HG02981 (cell line): ENCODE results near the gene CFAP61.

Experiments
- ATAC-seq: cut with Tn5 transposase; IDR thresholded peaks from one replicate; pipeline ENCODE4 v1.9.1; 2021; ENCODE audit warnings: mild to moderate bottlenecking, moderate library complexity; ENCODE audit not compliant: unreplicated experiment

The CFAP61 gene

DNA sequence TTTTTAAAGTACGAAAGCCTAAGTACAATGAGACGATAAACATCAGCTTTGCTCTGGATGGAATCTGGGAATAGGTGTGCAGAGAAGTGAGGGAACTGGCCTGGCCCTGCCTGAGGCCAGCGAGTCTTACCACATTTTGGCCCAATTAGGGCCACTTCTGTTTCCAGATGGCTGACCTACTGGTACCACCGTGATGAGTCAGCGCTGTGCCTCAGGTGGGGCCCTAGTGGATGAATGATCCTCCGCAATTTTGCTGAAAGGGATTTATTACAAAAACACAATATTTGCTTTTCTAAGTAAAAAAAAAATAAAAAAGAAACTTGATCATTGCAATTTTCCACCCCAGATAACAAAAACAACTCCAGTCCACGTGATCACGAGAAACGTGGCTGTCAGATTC, 338.1 kb downstream of the CFAP61 start:
- ATAC-seq = no peak

DNA sequence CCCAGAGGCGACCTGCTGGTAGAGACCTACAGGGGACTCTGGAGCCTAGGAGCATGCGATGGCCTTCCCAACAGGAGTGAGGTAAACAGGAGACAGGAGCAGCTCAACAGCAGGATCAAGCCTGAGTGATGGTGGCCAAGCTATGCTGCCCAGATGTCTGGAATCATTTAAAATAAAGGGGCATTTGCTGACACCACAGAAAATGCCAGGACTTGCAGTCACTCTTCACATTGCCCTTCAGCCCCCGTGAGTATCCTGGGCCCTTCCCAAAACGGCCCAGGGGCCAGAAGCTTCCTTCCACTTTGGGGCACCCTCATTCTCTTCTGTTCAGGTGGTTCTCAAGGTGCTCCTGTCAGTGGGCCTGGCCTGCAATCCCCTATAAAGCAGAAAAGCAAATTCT, 338.8 kb downstream of the CFAP61 start:
- ATAC-seq = no peak

DNA sequence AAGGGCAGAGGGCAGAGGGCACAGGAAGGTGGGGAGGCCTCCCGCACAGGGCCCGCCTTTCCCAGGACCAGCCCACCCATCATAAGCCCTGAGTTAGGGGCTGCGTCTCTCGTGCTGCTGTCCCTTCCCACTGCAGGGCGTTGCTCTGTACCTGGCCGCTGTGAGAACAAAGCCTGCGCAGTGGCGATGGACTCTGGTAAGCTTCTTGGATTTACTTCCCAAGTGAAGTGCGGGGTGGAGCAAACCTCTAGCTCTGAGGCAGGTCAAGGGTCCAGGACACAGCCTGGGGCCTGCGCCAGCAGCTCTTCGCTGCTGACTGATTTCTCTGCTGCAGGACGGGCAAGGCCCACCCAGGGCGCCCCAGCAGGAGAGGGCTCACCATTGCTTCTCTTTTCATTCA, 339.4 kb downstream of the CFAP61 start:
- ATAC-seq = no peak

DNA sequence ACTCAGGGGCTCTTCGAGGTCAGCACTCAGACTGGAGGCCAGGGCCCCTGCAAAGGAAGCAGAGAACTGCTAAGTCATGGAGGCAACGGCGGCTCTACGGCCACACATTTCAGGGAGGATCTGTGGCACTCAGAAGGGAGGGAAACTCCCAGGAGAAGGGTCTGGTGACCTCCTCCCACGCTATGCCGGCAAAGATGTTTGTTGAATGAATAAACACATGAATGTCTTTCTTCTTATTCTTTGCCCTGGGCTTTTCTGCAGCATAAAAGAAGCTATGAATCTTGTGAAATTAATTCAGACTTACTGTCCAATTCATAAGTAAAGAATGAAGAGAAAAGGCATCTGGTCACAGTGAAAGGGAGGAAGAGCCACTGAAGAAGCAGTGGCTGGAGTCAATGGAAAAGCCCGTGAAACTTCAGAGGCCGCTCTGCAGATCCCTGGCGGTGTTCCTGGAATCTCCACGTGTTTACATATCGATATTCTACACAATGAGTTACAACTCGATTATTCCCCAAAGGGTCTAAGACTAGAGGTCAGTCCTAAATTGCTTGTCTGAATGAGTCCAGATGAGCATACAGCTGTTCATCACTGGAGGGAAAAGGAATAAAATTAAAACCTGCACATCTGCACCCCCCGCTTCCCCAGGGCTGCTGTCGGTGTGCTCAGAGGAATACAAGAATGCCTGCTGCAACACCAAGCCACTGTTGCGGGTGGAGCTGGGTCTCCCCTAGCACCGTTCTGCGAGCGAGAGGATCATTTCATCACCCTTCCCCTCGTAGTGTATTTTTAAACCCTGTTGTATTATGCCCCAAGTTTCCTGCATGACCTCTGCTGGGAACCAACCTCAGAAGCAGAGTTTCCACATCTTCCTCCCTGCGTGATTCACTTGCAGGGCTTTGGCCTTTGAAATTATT, 341.1 kb downstream of the CFAP61 start:
- ATAC-seq = no peak

DNA sequence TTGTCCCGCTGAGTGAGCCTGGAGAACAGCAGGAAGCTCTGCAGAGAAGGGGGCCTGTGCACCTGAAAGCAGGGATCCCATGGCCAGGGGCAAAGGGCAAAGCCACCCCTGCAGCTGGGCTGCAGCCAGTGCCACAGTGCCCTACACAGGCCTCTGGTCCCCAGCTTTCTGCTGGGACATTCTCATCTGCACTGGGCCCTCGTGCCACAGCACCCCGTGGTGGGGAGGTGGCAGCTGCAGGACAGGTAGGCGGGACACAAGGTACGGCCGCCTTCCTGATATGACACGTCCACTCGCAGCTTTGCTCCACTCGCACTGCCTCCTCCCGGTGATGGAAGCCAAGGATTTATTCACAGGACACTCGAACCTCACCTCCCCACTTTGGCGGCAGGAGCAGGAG, 342.8 kb downstream of the CFAP61 start:
- no peak for ATAC-seq

DNA sequence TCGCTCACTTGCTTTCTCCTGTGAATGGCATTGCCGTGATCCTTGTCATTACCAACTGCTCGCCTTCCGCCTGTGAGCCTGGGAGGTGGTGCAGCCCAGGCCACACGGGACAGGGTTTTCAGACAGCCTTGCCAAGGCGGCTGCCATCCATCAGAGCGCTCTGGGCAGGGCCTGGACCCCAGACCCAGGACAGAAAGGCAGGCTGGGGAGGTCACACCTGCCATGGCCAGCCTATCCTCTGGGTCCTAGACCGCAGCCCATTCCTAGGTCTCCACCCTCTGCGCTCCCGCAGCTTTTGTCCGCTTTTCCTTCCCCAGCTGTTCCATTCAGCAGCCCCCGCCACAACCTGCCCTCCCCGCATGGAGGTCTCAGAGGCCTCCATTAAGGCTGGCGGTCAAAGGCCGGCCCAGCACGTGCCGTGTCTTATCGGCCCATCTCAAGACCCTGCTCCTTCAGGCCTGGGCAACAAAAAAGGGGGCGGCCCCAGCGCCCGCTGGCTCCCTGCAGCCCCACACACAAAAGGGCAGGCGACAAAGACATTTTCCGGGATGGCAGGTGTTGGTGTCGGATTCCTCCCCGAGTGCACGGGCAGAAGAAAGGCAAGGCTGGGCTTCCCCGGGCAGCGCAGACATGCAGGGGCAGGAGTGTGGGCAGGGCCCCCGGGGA, 343.7 kb downstream of the CFAP61 start:
- no peak for ATAC-seq

DNA sequence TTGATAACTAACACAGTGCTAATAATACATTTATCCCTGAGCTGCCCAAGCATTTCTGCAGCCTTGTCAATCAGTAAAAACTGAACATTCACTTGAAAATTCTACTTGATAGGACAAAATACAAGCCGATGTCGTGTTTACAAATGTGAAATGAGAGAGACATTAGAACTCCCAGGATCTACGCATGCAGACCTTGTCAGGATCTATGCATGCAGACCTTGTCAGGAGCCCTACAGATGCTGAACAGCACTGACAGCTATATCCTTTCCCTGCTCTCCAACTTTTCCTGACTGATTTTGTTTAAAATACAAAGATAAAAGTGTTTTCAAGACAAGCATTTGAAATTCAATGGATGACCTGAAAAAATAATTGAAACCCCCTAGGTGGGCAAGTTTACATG, 344.5 kb downstream of the CFAP61 start:
- no peak for ATAC-seq

DNA sequence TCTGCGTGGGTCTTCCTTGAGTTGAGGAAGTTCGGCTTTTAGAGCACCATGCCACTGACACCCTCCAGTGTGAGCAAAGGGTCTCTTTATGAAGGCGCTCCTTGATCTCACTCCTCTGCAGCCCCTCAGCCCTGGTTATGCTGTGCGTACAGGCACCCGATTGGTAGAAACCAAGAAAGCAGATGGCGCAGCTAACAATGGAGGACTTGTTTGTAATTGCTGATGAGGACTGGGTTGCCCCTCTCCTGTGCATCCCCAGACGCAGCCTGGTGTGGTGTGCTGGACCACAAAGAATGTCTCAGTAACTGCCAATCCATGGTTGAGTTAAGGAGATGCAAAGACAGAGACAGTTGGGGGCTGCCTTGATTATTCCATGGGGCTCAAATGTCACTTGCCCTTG, 345.8 kb downstream of the CFAP61 start:
- no peak for ATAC-seq

DNA sequence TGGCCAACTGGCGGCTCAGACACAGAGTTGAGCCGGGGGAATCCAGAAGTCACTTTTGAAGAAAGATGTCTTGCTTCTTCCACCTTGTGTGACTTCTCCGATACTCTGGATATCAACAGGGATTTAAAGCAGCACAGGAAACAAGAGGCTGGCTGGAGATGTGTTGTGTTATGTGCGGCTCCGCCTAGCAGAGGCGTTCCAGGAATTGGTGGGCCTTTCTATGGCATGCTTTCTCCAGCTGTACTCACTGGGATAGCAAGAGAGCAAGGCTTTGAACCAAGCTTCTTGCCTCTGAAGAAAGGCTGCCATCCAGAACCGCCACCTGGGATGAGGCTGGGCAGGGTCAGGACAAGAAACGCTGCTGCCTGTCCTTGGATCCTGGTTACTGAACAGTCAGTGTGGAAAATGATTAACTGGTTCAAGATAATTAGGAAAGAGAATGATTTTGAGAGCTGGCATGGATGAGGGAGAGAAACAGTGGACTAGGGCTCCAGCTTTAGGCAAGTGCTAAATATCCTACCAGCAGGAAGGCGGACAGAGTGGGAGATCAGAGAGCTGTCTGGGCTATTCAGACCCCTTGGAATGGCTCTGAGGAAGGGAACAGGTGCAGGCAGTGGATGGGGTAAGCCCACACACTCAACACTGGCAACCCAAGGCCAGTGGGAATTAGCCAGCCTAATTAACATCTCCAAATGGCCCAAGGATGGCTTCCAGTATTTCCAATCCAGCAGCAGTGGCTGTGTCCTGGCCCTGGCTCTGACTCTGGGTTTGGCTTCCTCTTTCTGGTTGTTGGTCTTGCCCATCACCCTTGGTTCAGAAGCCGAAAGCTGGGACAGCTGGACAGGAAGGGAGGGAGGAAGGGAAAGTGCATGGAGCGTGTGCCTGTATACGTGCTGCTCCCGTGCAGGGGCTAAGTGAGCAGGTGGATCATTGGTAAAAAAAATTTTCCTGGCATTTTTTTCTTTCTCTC, 347.5 kb downstream of the CFAP61 start:
- ATAC-seq = no peak

DNA sequence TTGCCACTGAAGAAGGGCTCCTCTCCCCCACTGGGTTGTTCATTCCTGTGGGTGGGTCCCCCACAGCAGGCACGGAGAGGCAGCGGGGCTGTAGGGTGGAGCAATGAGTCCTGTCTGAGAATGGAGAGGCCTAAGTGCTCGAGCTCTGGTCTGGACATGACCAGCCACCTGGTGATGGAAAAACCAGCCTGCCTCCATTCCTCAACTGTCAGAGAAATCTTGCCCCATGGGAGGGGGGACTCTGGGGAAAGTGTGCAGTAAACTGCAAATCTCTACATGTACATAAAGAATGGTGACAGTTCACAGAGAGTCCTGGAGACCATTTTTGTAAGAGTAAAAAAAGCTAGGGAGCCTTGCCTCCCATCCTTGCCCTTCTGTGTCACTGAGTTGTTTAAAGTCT, 349.7 kb downstream of the CFAP61 start:
- ATAC-seq = no peak

DNA sequence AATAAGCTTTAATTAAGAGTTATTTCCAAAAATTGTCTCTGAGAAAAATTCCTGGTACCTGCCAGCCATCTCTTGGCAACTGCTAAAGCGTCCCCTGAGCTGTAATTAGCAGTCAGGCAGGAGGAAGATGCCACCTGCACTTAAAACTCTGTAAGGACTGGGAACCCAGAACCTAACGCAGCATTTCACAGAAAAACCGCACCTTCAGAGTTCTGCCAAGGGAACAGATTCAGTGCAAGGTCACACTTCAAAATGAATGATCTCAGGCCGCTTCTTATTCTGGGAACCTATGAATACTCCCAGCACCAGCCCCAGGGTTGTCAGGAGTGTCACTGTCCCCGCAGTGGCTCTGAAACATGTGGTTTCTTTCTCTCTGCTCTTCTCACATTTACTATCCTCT, 352.3 kb downstream of the CFAP61 start:
- no peak for ATAC-seq

DNA sequence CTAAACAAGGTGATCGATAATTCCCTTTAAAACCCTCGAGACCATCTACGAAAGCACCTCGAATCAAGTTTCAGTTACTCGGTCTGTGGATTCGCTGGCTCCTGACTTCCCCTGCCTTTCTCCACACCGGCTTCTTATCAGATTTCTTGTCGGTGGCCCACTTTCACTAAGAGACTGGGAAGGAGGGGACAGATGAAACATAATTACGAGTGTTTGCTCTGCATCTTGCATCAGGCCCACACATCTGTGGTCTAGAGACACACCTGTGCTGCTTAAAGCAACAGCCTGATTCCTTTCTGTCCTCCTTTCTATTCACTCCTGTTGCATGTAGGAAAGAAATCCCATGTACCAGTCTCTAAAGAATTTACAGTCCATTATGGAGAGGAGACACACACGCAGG, 353.3 kb downstream of the CFAP61 start:
- ATAC-seq = no peak

DNA sequence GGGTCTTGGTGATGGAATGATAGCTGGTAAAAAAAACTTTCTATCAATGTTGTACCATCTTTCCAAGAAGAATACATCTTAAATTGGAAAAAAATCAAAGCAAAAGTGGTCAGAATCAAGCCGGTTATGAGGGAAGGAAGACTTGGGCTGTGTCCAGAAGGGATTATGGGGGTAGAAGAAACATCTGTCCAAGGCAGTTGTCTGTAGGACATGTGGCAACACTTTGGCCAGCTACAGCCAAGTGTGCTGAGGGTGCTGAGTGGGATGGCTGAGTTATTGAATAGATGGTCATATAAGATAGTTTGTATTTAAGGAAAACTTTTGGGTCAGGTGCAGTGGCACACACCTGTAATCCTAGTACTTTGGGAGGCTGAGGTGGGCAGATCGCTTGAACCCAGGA, 354.0 kb downstream of the CFAP61 start:
- no peak for ATAC-seq

DNA sequence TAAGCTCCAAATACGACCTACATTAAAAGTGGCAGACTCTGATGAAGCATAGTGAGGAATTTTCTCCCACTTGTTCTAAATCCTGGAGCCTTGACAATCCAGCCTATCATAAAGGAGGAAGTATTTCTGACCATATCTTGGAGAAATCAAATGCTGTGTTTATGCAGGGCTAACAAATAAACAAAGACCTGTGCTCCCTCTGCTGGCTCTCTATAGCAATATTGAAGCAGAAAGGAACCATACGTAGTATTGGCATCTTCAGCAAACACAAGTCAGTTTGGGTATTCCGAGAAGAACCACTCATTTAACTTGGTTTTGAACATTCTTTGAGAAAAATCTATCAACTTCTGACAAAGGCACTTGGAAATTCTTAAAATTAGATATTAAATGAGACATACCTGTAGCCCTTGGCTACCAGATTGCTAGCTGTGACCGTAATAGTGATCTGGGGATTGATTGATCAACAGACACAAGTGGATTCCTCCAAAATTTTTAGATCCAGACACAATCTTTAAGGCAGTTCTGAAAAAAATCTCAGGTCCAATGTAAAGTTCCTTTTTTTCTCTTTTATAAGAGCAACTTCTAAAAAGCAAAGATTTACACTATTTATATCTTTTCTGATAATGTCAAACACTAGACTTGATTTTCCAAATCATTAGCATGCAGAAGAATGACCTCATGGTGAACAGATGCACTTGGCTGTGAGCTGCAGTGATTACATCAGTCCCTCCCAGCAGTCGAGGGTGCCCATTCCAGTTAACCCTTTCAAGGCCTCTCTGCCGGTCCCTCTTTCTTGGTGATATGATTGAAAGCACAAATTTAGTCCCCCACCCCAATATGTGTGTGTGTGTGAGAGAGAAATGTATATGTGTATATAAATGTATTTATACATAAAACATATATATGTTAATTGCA, 355.8 kb downstream of the CFAP61 start:
- ATAC-seq = no peak

DNA sequence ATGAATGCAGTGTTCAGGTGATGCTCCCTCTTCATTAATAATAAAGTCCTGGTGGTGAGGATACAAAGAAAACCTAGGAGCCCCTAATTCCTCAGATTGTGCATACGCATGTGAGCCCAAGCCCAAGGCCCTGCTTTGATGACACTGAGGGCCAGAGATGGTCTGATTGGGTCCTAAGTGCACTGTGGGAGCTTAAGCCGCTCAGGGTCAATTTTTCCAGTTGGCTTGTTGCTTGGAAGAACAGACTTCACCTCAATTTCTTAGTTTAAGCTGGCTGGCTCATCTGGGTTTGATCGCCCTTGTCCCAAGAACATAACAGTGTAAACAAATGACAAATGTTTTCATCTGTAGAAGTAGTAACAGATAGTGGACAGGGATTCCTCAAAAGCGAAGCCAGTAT, 357.0 kb downstream of the CFAP61 start:
- ATAC-seq = no peak
